ENCODE data around the gene ATG9B. TPM values are rescaled to one million over a fixed set of nuclear protein-coding genes. Genes with fewer than 3 reads are reported as not detected.
"Not testable (repeated sequence)": the region's sequence is repeated elsewhere in the genome, so short reads cannot be mapped to it uniquely, and the experiment has no call there.

The ATG9B gene
- polyA plus RNA-seq, 3 donors, result 1.5 to 3.1 (median 2.6) TPM

GRCh38 chr7:151058781-151059366 is 34.6 kb upstream of the ATG9B start:
- DNase-seq, result no peak

- peak; percentile 99 for DNase-seq
These were observed 33.9 kb upstream of the ATG9B start for GRCh38 chr7:151057989-151058780.

GRCh38 chr7:151057506-151057988 is 33.3 kb upstream of the ATG9B start, which contains the start of gene CDK5:
Gene CDK5 (minus strand): TSS chr7:151057897. CDS start chr7:151057848, 49 bp downstream.
- DNase-seq, result no peak

- no peak for DNase-seq
These were observed 32.6 kb upstream of the ATG9B start for GRCh38 chr7:151056666-151057505.

- no peak for DNase-seq
These were observed 32.0 kb upstream of the ATG9B start for GRCh38 chr7:151056283-151056665.

GRCh38 chr7:151053751-151054150 is 29.5 kb upstream of the ATG9B start:
- no peak for DNase-seq

- DNase-seq, result no peak
These were observed 28.8 kb upstream of the ATG9B start for GRCh38 chr7:151053096-151053495.

- peak; percentile 78 for DNase-seq
These were observed 26.8 kb upstream of the ATG9B start for GRCh38 chr7:151051108-151051507.

GRCh38 chr7:151048911-151049463 is 24.7 kb upstream of the ATG9B start:
- DNase-seq, result no peak

- DNase-seq, result no peak
These were observed 23.9 kb upstream of the ATG9B start, which contains the start of gene ASIC3 for GRCh38 chr7:151047976-151048815. Gene ASIC3 (plus strand): TSS chr7:151048531. CDS start chr7:151048886, 355 bp downstream.

GRCh38 chr7:151046603-151047573 is 22.6 kb upstream of the ATG9B start:
- DNase-seq, result no peak

GRCh38 chr7:151045967-151046366 is 21.7 kb upstream of the ATG9B start:
- DNase-seq, result no peak

- no peak for DNase-seq
These were observed 21.0 kb upstream of the ATG9B start for GRCh38 chr7:151045262-151045661.

GRCh38 chr7:151043959-151044358 is 19.7 kb upstream of the ATG9B start:
- no peak for DNase-seq

GRCh38 chr7:151043449-151043848 is 19.2 kb upstream of the ATG9B start:
- DNase-seq, result not testable (repeated sequence)

GRCh38 chr7:151040616-151041375 is 16.5 kb upstream of the ATG9B start:
- no peak for DNase-seq

- DNase-seq, result no peak
These were observed 15.7 kb upstream of the ATG9B start for GRCh38 chr7:151039850-151040548.
